GM21360 (cell line): ENCODE data around the gene BICD2.

ENCODE experiments used
- ATAC-seq: cut with Tn5 transposase; IDR thresholded peaks from one replicate; pipeline ENCODE4 v1.9.1; 2021; ENCODE audit warnings: mild to moderate bottlenecking, moderate library complexity; ENCODE audit not compliant: unreplicated experiment

The BICD2 gene

DNA sequence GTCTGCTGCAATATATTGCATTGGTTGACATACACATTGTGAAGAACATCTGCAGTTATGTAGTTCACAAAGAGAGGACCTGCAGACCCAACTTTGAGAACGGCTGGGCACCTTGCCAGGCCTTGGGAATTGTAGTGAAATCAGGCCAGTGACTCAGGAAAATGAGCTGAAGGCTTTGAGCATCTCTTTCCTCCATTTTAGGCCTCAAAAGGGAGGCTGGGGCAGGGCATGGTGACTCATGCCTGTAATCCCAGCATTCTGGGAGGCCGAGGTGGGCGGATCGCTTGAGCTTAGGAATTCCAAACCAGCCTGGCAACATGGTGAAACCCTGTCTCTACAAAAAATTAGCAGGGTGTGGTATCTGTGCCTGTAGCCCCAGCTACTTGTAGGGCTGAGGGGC lies 93.3 kb downstream of the BICD2 start:
- no peak for ATAC-seq

DNA sequence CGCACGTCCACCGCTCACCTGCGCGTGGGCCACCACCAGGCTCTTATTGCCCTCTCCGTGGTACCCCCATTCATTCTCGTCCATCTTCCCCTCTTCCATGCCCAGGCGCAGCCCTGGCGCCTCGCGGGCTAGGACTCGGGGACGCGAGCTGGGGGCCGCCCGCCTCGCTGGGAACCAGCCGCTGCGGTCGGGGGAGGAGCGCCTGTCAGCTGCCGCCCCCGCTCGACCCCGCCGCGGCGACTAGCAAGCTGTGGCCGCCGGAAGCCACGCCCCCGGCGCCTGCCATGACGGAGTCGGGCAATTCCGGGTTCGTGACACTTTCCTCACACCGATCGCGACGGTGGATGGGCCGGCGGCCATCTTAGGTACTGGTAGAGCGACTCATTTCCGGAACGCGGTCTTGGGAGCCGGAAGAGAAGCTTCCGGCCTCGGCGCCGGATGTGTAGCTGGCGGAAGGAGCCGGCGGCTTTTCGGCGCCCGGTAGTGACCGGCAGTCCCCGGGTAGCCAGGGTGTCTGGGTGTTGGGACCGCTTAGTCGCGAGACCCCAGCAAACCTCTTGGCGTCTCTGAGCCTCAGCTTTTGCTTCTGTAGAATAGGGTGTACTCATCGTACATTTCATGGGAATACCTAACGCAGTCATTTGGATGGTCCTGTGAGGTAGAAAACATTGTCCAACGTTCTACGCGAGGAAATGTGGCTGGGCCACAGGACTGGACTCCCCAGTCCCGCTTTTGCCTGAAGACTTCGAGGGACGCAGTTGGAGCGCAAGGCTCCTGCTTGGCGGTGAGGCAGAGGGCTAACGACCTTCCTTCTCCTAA lies 94.5 kb downstream of the BICD2 start, which contains the start of gene IPPK:
Gene IPPK (minus strand): TSS at position 242 of the 819 bp plus-strand sequence. CDS start 143 bp downstream, at position 99.
- ATAC-seq, result peak; percentile 87

- peak; percentile 5 for ATAC-seq
Observed at GRCh38 chr9:92669527-92669889, 95.1 kb downstream of the BICD2 start.

GRCh38 chr9:92668746-92669526 lies 95.7 kb downstream of the BICD2 start:
- no peak for ATAC-seq

- no peak for ATAC-seq
Observed at GRCh38 chr9:92666912-92667532, 97.6 kb downstream of the BICD2 start.

GRCh38 chr9:92666236-92666635 lies 98.4 kb downstream of the BICD2 start:
- no peak for ATAC-seq

GRCh38 chr9:92665836-92666235 lies 98.8 kb downstream of the BICD2 start:
- no peak for ATAC-seq

GRCh38 chr9:92664394-92665152 lies 100.1 kb downstream of the BICD2 start:
- ATAC-seq, result no peak

DNA sequence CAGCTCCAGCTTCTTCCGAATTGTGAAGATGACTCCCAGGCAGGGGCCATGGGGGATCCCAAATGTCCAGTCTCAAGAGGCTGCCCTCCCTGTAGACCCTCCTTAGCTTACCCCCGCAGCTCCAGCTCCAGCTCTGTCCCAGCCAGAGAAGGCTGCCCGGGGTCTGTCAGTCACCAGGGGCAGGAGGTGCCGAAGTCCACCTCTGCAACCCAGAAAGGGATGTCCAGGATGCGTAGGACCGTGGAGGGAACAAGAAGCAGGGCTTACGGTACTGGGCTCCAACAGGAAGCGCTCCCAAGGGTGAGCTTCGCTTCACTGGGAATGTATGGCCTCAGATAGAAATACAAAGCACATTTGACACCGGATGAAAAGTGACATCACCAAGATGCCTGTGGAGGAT lies 100.7 kb downstream of the BICD2 start:
- ATAC-seq, result no peak

GRCh38 chr9:92663126-92663525 lies 101.5 kb downstream of the BICD2 start:
- ATAC-seq, result no peak

DNA sequence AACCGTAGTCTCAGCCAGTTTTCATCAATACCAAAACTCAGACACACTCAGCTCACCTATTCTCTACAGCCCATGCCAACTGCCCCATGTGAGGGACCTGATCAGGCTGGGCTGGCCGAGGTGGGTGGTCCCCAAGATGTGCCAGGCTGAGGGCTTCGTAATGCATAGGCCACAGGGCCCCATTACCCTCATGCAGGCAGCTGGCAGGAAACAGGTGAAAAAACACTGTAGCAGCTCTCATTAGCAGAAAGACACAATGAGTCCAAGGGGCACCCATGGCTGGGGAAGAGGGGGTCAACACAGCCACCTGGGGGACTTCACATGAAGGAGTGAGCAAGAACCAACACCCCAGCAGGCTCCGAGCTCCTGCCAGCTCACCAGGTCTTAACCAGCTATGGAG lies 102.9 kb downstream of the BICD2 start:
- no peak for ATAC-seq
